GM18858 (cell line): ENCODE measurements around the gene TMIGD1.
A peak's percentile ranks its signal among the peaks of the same experiment; 100 is the strongest.

Experiments used
- ATAC-seq: cut with Tn5 transposase; IDR thresholded peaks from one replicate; pipeline ENCODE4 v1.9.1; 2021; ENCODE audit not compliant: unreplicated experiment

Gene TMIGD1

DNA sequence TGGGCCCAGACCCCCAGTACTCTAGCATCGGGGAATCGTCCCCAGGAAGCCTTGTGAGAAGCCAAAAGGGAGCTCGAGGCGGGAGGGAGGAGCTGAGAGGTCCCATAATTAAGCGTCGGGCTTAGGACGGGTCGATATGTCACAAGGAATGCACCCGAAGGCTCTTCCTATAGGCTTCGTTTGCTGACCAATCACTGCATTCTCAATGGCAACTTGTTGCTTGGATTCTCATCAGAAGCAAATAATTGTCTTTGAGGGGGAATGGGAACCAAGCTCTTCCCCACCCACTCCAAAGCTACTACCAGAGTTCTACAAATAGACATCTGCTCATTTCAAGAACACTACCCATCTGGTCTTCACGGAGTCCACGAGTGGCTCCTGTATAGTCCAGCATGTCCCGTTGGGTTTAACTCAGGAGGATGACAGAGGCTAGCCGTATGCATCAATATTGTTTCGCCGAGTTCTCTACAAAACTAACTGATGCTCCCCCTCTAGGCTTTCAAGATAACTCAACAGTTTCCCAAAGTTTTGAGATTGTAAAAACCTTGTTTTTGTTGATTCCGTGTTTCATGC, 41.5 kb downstream of the TMIGD1 start:
- ATAC-seq = no peak

DNA sequence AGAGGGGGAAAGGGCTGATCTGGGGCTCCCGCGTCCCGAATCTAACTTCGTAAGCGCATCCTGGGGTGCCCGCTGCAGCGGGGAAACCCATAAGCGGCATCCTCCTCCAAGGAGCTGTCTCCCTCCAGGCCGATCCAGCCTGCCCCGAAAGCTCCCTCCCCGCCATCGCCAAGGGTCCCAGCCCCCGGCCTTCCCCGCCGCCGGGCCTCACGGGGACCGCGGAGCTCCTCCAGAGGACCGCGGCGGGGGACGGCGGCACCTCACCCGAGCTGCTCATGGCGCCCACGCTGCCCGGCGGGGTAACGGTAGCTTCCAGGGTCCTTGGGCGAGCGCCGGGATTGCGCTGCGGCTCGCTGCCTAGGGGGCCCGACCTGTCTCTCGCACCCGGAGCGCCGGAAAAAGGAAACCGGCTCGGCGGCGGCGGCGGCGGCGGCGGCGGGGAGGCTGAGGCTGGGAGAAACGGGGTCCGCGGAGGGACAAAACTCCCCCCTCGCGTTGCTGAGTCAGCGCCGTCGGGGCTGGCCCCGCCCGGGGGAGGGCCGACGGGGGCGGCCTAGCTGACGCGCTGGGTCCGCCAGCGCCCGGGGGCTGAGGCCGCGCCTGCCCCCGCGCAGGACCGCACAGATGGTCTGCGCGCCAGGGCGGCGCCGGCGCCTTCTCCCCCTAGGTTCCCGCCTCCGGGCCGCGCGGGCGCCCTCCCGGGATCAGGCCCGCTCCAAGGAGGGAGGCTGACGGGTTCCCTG, 42.1 kb downstream of the TMIGD1 start, which contains the start of gene BLMH:
Gene BLMH (minus strand): TSS at position 402 of the 743 bp plus-strand sequence. CDS start 125 bp downstream, at position 277.
- peak; percentile 51 for ATAC-seq

DNA sequence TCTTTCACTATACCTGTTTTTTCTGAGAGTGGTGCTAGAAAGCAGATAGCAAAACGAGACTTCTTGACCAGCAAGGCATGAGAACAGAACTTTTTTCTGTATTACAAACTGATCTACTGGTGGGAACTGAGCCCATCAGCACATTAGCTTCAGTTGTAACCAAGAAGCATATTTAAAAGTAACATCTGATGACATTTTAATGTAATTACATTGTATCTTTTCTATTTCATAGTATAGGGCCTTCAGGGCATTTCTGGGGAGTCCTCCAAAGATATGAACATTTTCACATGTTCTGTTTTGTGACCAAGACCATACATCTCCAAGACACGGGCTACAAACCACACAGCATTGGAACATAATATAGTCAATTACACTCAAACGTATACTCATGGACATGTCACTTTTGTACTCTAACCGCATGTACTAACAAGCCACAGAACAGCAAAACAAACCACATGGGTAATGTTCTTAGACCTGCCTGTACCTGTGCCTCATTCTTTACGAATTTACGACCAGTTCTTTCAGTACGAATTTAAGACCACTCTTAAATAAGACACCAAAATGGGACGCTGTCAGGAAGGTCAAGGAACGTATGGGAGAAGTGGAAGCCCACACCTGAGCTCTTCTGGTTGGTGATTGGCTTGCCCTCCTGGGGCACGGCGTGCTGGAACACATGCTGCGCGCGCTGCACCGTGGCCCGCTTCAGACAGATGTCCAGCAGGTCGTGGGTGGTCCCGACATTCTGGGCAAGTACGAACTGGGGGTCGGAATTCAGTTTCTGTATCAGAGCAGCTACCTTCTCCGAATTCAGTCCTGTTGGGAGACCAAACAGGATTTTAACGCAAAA, 42.9 kb downstream of the TMIGD1 start:
- ATAC-seq = no peak

DNA sequence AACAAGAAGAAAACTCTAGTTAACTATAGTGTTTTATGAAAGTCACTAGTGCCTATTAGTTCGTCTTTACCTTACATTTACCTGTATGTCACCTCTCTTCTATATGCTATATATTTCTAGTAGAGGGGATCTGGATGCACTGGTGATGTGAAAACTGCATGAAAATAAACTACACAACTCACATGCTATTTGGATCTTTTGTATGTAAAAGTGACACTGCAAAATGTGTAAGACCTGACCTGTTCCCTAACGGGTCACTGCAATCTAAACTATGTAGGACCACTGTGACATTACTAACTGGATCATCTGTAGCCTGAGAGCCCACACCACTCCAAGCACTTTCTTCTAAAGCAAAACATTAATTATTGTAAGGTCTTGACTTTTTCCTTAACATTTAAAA, 43.8 kb downstream of the TMIGD1 start:
- ATAC-seq = no peak

DNA sequence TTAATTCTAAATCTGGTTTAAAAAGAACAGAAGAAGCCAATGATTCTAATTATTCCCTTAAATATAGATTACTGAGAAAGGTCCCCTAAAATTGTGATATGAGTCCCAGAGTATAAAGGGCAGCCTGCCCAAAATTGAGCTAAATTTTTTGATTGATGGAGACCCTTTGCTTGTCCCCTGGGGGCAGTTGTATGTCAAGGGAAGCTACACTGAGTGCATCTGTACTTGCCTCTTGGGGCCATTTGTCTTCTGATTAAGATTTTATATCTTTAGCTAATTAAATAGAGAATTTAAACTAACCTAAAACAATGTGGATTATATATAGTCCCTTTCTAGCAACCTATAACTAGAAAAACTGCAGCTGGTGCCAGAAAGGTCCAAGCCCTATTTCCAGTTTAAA, 54.7 kb downstream of the TMIGD1 start:
- no peak for ATAC-seq

DNA sequence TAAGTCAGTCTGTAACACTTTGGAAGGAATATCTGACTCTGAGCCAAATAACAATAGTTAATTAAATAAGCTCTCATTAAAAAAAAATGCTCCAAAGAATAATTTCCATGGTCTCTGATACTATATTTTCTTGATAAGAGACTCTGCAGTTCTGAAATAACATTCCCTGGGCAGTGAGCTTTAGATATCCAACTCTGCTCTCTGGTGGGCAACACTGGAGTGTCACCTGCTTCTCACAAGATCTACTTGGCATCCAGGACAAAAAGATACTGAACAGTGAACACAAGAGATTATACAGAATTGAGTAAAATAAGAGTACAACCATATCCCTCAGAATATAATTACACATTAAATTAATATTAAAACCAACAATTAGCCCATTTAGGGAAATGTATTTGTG, 55.8 kb downstream of the TMIGD1 start:
- no peak for ATAC-seq

DNA sequence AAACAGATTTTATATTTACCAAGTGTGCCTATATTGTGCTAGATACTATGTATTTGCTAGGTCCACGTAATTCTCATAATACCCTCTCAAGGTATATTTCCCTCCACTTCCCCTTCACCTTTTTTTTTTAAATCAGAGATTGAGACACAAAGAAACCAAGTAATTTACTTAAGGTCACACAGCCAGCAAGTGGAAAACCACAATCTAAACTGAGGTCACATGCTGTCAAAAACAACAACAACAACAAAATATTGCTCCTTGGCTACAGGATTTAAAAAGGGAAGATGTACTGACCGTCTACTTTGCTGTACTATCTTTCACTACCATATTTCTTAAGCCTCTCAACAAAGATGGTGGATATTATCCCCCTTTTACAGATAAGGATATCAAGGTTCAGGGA, 57.9 kb downstream of the TMIGD1 start:
- no peak for ATAC-seq

DNA sequence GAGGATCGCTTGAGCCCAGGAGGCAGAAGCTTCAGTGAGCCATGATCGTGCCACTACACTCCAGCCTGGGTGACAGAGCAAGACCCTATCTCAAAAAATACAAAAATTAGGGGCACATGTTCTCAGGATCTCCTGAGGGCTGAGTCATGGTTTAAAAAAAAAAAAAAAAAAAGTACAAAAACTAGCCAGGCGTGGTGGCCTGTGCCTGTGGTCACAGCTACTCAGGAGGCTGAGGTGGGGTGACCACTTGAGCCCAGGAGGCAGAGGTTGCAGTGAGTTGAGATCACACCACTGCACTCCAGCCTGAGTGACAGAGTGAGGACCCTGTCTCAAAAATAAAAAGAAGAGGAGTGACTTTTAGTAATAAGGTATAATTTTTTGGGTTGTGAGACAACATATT, 59.0 kb downstream of the TMIGD1 start:
- no peak for ATAC-seq

DNA sequence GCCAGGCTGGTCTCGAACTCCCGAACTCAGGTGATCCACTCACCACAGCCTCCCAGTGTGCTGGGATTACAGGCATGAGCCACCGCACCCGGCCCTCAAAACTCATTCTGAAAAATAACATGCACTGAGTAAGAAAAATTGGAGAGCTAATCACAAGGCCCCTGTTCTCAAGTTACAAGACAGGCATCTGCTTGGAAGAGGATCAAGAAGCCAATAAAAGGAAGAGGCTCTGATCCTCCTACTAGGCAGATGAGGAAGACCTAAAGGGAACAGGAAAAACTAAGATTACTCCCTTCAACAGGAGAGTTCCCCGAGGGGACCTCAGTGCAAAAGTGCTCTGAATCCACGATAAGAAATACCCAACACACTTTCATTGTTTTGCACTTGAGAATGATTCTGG, 60.5 kb downstream of the TMIGD1 start:
- no peak for ATAC-seq

DNA sequence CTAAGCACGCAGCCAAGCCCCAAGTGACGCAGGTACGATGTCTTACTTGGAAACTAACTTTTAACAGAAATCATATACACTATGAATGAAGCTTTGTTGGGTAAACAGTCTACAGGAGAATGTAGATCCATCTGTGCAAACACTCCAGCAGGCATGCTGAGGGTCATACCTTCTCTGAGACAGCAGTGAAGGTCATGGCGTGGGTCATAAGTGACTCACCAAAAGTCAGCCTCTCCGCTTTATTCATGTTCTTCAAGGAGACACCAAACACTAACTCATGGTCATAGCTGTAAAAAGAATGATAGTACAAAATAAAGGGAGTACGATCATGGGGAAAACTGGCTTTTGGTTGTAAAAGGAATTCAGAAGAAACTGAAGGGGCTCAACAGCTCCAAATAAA, 62.8 kb downstream of the TMIGD1 start:
- ATAC-seq = no peak

DNA sequence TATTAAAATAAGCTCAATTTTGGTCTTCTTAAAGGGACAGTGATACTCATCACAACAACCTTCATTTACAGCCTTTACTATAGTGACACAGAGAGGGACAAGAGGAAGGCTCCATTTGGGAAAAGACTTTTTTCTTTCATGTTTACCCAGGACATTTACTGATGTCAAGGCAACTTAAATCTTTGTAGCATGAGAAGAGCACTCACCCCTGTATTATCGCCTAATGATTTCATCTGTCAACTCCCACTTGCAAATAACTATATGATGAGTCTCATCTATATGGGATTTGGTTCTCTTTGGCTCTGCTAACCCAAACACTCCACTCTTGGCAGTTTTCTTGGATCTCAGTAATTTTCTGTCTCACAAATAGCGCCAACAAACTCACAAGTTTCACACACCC, 66.2 kb downstream of the TMIGD1 start:
- ATAC-seq = no peak
